ENCODE data around the gene KLK7.

The KLK7 gene

DNA sequence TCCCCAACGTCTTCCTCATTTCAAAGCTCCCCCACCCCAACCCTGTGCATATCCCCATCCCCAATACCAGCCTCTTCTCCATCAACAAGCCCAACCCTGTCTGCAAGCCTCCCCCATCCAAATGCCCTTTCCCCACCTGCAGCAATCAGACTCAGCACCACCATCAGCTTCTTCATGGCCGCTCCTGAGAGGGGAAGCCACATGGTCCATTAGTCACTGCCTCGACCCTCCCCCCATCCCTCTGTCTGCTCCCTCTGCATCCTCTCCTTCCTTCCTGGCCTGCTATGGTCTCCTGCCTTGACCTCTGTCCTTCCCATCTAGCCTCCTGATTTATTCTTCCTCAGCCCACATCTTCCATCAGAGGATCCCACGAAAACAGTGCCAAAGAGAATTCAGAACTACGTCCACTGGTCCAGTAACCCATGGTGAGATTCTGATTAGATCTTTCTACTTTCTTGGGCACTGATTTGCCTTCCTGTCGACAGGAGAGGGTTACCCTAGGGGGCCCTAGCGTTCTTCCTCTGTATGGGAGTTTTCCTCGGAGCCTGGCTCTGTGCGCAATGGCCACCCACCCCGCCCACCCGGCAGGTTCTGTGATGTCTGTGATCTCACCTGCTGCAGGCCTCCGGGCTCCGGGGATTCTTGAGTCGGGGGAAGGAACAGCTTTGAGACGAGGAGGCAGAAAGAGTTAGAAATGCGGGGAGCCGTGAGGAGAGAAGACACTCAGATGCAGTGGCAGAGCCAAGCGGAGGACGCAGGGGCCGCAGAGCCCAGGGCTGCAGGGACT, 15.6 kb downstream of the KLK7 start:
- Histone ChIP-seq H3K9me3 (ENCODE audit: control insufficient read depth, low read length) (no peaks in the 10 kb centered on the region), H3K36me3 (ENCODE audit: control insufficient read depth, insufficient read depth, low read length) (no peaks in the 10 kb centered on the region), H3K4me1 (ENCODE audit: control insufficient read depth, insufficient read depth, low read length) (no peaks in the 10 kb centered on the region), H3K27me3 (ENCODE audit: control insufficient read depth, insufficient read depth, low read length, poor library complexity, severe bottlenecking) (no peaks in the 10 kb centered on the region), H3K4me3 (ENCODE audit: insufficient read depth, low read depth, low read length) (no peak overlapping the region), H3K27ac (ENCODE audit: insufficient read depth, low read depth, low read length, poor library complexity, severe bottlenecking) (no peak overlapping the region)
- WGBS, 2 experiments, result 71 to 75% methylated on average over 20 of the region's 20 CpGs

DNA sequence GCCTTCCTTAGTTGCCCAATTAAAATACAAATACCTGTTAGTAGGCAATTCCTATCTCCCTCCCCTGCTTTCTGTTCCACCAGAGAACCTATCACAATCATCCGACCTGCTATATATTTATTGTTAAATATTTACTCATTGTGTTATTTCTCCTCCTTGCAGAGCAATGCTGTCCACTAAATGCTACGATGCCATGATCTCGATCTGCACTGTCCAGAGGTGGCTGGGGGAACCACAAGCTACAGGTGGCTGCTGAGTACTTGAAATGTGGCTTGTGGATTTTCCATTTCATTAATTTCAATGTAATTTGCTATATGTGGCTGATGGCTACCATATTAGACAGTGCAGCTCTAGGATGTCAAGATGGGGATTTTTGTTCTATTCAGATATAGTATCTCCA, 19.5 kb downstream of the KLK7 start:
- no peaks in the 10 kb centered on the region for H3K9me3 ChIP-seq (ENCODE audit: control insufficient read depth, low read length)
- no peaks in the 10 kb centered on the region for H3K36me3 ChIP-seq (ENCODE audit: control insufficient read depth, insufficient read depth, low read length)
- WGBS, 2 experiments, result 81 to 91% methylated on average over 3 of the region's 3 CpGs
- H3K27me3 ChIP-seq (ENCODE audit: control insufficient read depth, insufficient read depth, low read length, poor library complexity, severe bottlenecking), result peaks cover 2% of the 10 kb centered on the region
- no peak overlapping the region for H3K27ac ChIP-seq (ENCODE audit: insufficient read depth, low read depth, low read length, poor library complexity, severe bottlenecking)
- no peaks in the 10 kb centered on the region for H3K4me1 ChIP-seq (ENCODE audit: control insufficient read depth, insufficient read depth, low read length)
- no peak overlapping the region for H3K4me3 ChIP-seq (ENCODE audit: insufficient read depth, low read depth, low read length)

DNA sequence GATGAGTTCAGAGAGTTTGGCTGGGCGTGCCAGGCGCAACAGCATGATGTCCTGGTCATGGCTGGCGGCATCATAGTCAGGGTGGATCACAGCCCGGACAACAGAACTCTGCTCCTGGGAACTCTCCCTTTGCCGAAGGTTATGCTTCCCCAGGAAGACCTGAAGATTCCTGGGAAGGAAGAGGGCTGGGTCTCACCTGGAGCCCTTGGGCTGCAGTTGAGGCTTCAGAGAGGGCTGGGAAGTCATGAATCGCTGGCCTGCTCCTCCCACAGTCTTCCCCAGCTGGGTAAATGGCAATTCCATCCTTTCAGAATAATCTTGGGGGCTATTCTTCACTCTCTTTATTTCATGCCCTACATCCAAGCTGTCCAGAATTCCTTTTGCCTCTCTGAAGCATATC, 20.3 kb downstream of the KLK7 start:
- H3K4me1 ChIP-seq (ENCODE audit: control insufficient read depth, insufficient read depth, low read length), result no peaks in the 10 kb centered on the region
- no peak overlapping the region for H3K4me3 ChIP-seq (ENCODE audit: insufficient read depth, low read depth, low read length)
- no peak overlapping the region for H3K27ac ChIP-seq (ENCODE audit: insufficient read depth, low read depth, low read length, poor library complexity, severe bottlenecking)
- no peaks in the 10 kb centered on the region for H3K9me3 ChIP-seq (ENCODE audit: control insufficient read depth, low read length)
- no peaks in the 10 kb centered on the region for H3K36me3 ChIP-seq (ENCODE audit: control insufficient read depth, insufficient read depth, low read length)
- H3K27me3 ChIP-seq (ENCODE audit: control insufficient read depth, insufficient read depth, low read length, poor library complexity, severe bottlenecking), result peaks cover 6% of the 10 kb centered on the region
- 87 to 89% methylated on average over 6 of the region's 6 CpGs for WGBS, 2 experiments

DNA sequence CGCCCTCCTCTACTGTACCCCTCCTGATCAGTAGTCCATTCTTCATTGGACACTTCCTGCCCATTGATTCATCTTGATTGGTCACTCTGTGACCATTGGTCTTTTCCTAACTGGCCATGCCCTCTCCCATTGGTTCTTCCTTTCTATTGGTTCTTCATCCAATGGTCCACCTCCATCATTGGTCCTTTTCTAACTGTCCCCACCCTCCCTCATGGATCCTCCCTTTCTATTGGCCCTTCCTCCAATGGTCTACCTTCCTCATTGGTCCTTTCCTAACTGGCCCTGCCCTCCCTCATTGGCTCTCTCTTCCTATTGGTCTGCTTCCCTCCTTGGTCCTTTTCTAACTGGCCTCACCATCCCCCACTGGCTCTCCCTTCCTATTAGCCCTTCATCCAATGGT, 21.5 kb downstream of the KLK7 start:
- H3K36me3 ChIP-seq (ENCODE audit: control insufficient read depth, insufficient read depth, low read length), result no peaks in the 10 kb centered on the region
- no peak overlapping the region for H3K4me3 ChIP-seq (ENCODE audit: insufficient read depth, low read depth, low read length)
- 89 to 98% methylated on average over 1 of the region's 1 CpG for WGBS, 2 experiments
- H3K27ac ChIP-seq (ENCODE audit: insufficient read depth, low read depth, low read length, poor library complexity, severe bottlenecking), result no peak overlapping the region
- H3K27me3 ChIP-seq (ENCODE audit: control insufficient read depth, insufficient read depth, low read length, poor library complexity, severe bottlenecking), result peaks cover 6% of the 10 kb centered on the region
- H3K4me1 ChIP-seq (ENCODE audit: control insufficient read depth, insufficient read depth, low read length), result no peaks in the 10 kb centered on the region
- no peaks in the 10 kb centered on the region for H3K9me3 ChIP-seq (ENCODE audit: control insufficient read depth, low read length)

DNA sequence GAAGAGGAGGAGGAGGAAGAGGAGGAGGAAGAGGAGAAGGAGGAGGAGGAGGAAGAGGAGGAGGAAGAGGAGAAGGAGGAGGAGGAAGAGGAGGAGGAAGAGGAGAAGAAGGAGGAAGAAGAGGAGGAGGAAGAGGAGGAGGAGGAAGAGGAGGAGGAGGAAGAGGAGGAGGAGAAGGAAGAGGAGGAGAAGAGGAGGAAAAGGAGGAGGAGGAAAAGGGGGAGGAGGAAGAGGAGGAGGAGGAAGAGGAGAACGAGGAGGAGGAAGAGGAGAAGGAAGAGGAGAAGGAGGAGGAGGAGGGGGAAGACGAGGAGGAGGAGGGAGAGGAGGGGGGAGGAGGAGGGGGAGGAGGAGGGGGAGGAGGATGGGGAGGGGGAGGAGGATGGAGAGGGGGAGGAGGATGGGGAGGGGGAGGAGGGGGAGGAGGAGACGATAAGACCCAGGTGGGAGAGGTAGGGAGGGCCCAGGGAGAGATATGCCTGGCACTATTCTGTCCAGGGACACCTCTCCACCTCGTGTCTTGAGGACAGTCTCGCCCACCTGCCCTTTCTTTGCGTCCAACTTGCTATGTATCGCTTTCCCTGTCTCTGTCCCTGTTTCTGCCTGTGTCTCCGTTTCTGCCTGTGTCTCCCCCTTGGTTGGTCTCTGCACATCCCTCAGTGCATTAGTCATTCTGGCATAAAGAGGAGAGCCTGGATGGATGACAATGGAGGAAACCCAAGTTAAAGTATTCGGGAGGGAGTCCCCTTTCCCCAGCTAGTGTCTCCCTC, 23.8 kb downstream of the KLK7 start:
- Histone ChIP-seq H3K27me3 (ENCODE audit: control insufficient read depth, insufficient read depth, low read length, poor library complexity, severe bottlenecking) (peaks cover 6% of the 10 kb centered on the region), H3K27ac (ENCODE audit: insufficient read depth, low read depth, low read length, poor library complexity, severe bottlenecking) (no peak overlapping the region), H3K4me1 (ENCODE audit: control insufficient read depth, insufficient read depth, low read length) (no peaks in the 10 kb centered on the region), H3K9me3 (ENCODE audit: control insufficient read depth, low read length) (no peaks in the 10 kb centered on the region), H3K36me3 (ENCODE audit: control insufficient read depth, insufficient read depth, low read length) (no peaks in the 10 kb centered on the region), H3K4me3 (ENCODE audit: insufficient read depth, low read depth, low read length) (no peak overlapping the region)
- WGBS, 2 experiments, result 55 to 61% methylated on average over 7 to 8 of the region's 9 CpGs

DNA sequence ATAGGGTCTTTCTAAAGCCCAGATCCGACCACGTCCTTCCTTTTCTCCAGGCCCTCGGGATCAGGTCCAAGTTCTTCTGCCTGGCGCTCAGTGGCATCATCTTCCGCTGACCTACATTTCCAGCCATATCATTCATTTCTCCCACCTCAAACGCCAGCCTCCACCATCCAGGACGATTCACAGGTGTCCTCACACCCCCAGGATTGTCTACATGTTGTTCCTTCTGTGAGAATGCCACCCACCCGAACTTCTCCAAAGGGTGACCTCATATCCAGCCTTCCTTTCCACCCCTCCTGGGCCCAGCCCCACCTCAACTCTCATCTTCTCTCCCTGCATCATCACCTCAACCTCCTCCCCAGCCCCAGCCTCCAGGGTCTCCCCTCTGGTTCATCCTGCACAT, 26.1 kb downstream of the KLK7 start:
- Histone ChIP-seq H3K36me3 (ENCODE audit: control insufficient read depth, insufficient read depth, low read length) (no peaks in the 10 kb centered on the region), H3K27ac (ENCODE audit: insufficient read depth, low read depth, low read length, poor library complexity, severe bottlenecking) (no peak overlapping the region), H3K4me3 (ENCODE audit: insufficient read depth, low read depth, low read length) (no peak overlapping the region), H3K4me1 (ENCODE audit: control insufficient read depth, insufficient read depth, low read length) (no peaks in the 10 kb centered on the region), H3K27me3 (ENCODE audit: control insufficient read depth, insufficient read depth, low read length, poor library complexity, severe bottlenecking) (peaks cover 6% of the 10 kb centered on the region), H3K9me3 (ENCODE audit: control insufficient read depth, low read length) (no peaks in the 10 kb centered on the region)
- 86 to 90% methylated on average over 8 of the region's 8 CpGs for WGBS, 2 experiments

DNA sequence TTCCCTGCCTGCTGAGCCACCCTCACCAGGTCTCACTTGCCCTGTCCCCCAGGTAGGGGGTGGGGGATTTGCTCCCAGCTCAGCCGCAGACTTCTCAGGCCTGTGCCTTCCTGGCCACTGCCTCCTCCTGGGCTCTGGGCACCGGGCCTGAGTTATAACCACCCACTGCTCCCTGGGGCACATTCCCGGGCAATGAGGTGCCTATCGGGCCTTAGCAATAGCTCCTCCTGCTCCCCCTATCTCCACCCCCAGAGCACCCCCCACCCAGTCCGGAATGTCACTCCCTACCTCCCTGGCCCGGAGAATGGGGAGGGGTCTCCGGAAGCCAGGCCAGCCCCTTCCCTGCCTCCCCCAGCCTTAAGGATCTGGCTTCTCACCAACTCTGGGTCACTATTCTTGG, 30.8 kb downstream of the KLK7 start, which contains the start of gene KLK5:
KLK5 (minus strand) TSS at position 129 of the 400 bp plus-strand sequence. CDS start 381 bp downstream, outside the sequence.
- 59 to 62% methylated on average over 7 of the region's 7 CpGs for WGBS, 2 experiments
- H3K27me3 ChIP-seq (ENCODE audit: control insufficient read depth, insufficient read depth, low read length, poor library complexity, severe bottlenecking), result no peaks in the 10 kb centered on the region

DNA sequence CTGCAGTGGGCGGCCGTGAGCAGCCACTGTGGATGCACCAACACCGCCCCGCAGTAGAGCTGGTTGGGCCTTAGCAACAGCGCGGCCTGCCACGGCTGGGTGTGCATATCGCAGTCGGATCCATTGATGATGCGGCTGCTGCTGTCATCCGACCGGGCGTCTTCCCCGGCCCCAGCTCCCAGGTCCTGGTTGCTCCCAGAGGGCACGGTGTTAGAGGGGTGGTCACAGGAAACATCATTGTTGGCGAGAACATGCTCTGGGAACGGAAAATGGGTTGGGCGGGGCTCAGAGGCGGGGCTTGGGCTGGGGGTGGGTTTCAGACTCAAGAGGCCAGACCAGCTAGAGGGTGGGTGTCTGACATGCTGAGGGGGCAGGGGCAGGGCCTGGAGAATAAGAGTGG, 33.9 kb downstream of the KLK7 start:
- H3K9me3 ChIP-seq (ENCODE audit: control insufficient read depth, low read length), result no peaks in the 10 kb centered on the region
- H3K27ac ChIP-seq (ENCODE audit: insufficient read depth, low read depth, low read length, poor library complexity, severe bottlenecking), result no peak overlapping the region
- H3K27me3 ChIP-seq (ENCODE audit: control insufficient read depth, insufficient read depth, low read length, poor library complexity, severe bottlenecking), result no peaks in the 10 kb centered on the region
- H3K4me1 ChIP-seq (ENCODE audit: control insufficient read depth, insufficient read depth, low read length), result no peaks in the 10 kb centered on the region
- H3K4me3 ChIP-seq (ENCODE audit: insufficient read depth, low read depth, low read length), result no peak overlapping the region
- WGBS, 2 experiments, result 91 to 93% methylated on average over 19 of the region's 19 CpGs
- no peaks in the 10 kb centered on the region for H3K36me3 ChIP-seq (ENCODE audit: control insufficient read depth, insufficient read depth, low read length)

More for the DNA sequence above, 30.8 kb downstream of the KLK7 start, which contains the start of gene KLK5:
- Histone ChIP-seq H3K4me3 (ENCODE audit: insufficient read depth, low read depth, low read length) (no peak within 1 kb of the TSS), H3K27ac (ENCODE audit: insufficient read depth, low read depth, low read length, poor library complexity, severe bottlenecking) (no peak within 1 kb of the TSS), H3K9me3 (ENCODE audit: control insufficient read depth, low read length) (no peaks in the 10 kb centered on the region), H3K4me1 (ENCODE audit: control insufficient read depth, insufficient read depth, low read length) (no peaks in the 10 kb centered on the region), H3K36me3 (ENCODE audit: control insufficient read depth, insufficient read depth, low read length) (no peaks in the 10 kb centered on the region)

DNA sequence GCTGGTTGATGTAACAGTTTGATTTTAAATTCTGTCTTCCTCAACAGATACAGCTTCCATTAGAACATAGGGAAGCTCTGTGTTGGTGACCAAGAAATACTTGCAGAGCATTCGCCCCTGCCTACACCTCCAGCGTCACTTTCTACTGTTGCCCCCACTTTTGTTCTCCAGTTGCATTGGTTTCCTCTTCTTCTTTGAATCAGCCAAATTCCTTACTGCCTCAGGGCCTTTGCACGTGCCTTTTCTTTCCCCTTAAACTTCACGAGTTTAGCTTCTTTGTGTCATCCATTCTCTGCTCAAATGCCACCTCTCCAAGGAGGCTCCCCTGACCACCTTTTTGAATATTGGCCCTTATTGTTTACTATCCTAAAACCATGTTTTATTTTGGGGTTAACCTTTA, 36.6 kb downstream of the KLK7 start:
- H3K4me1 ChIP-seq (ENCODE audit: control insufficient read depth, insufficient read depth, low read length), result no peaks in the 10 kb centered on the region
- H3K27me3 ChIP-seq (ENCODE audit: control insufficient read depth, insufficient read depth, low read length, poor library complexity, severe bottlenecking), result no peaks in the 10 kb centered on the region
- H3K4me3 ChIP-seq (ENCODE audit: insufficient read depth, low read depth, low read length), result no peak overlapping the region
- H3K9me3 ChIP-seq (ENCODE audit: control insufficient read depth, low read length), result no peaks in the 10 kb centered on the region
- 71 to 72% methylated on average over 4 of the region's 4 CpGs for WGBS, 2 experiments
- H3K36me3 ChIP-seq (ENCODE audit: control insufficient read depth, insufficient read depth, low read length), result no peaks in the 10 kb centered on the region
- no peak overlapping the region for H3K27ac ChIP-seq (ENCODE audit: insufficient read depth, low read depth, low read length, poor library complexity, severe bottlenecking)

DNA sequence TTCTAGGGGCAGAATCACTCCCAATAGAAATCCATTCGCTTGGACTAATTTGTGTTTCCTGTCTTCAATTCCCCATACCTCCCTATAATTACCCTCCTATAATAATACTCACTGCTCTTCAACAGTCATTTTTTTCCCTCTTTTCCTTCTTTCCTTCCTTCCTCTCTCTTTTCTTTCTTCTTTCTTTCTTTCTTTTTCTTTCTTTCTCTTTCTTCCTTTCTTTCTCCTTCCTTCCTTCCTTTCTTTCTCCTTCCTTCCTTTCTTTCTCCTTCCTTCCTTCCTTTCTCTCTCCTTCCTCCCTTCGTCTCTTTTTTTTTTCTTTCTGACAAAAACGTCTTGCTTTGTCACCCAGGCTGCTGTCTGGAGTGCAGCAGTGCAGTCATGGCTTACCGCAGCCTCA, 38.9 kb downstream of the KLK7 start:
- H3K4me1 ChIP-seq (ENCODE audit: control insufficient read depth, insufficient read depth, low read length), result no peaks in the 10 kb centered on the region
- H3K9me3 ChIP-seq (ENCODE audit: control insufficient read depth, low read length), result no peaks in the 10 kb centered on the region
- no peaks in the 10 kb centered on the region for H3K27me3 ChIP-seq (ENCODE audit: control insufficient read depth, insufficient read depth, low read length, poor library complexity, severe bottlenecking)
- H3K27ac ChIP-seq (ENCODE audit: insufficient read depth, low read depth, low read length, poor library complexity, severe bottlenecking), result no peak overlapping the region
- H3K36me3 ChIP-seq (ENCODE audit: control insufficient read depth, insufficient read depth, low read length), result no peaks in the 10 kb centered on the region
- WGBS, 2 experiments, result 67 to 71% methylated on average over 4 of the region's 4 CpGs
- H3K4me3 ChIP-seq (ENCODE audit: insufficient read depth, low read depth, low read length), result no peak overlapping the region

All from ectodermal cell (in vitro differentiated cells).